Measurements from ENCODE around the gene GALNT18. TPM values are rescaled to one million over a fixed set of nuclear protein-coding genes. Genes with fewer than 3 reads are reported as not detected.

Gene GALNT18
- total RNA-seq, 1 donor from 2014 or later: 24.4 TPM

DNA sequence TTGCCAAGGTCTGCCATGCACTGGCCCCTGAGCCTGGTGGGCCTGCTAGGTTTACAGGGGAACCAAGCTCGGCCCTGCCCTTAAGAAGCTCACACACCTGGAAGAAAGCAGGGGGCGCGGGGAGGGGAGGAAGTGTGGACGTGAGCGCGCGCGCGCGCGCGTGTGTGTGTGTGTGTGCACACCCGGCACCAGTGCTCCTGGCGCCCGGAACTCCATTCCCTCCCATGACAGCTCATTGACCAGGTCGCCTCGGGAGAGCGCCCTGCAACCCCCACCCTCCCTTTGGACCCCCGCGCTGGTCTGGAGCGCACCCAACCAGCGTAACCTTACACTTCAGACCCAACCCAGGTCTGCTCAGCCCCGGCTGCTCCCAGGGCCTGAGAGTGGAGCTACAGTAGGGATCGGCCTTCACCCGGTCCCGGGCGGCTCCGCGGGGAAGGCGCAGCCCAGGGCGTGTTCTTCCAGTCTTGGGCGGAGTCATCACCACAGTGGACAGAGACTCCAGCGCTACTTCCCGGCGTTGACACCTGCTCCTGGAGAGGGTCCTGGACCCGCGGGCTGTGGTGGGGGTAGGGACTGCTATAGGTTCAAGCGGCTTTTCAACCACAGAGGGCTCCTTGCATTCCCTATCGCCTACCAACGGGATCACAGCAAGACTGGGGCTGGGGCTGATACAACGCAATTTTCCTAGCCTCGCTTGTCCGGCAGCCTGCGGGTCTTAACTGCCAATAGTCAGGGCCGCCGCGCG, 1.5 kb downstream of the GALNT18 start:
- Histone ChIP-seq H3K9me3 (replicated peaks) (no peaks in the 10 kb centered on the region), H3K27me3 (ENCODE audit: low read depth) (no peaks in the 10 kb centered on the region), H3K4me1 (peaks cover 78% of the 10 kb centered on the region), H3K27ac (replicated peaks) (peak overlapping the region; percentile 83), H3K4me3 (peak overlapping the region; percentile 94), H3K36me3 (no peaks in the 10 kb centered on the region)
- intact Hi-C loops (cut with micrococcal nuclease): no loop called here
- TF ChIP-seq, protein P1, sequence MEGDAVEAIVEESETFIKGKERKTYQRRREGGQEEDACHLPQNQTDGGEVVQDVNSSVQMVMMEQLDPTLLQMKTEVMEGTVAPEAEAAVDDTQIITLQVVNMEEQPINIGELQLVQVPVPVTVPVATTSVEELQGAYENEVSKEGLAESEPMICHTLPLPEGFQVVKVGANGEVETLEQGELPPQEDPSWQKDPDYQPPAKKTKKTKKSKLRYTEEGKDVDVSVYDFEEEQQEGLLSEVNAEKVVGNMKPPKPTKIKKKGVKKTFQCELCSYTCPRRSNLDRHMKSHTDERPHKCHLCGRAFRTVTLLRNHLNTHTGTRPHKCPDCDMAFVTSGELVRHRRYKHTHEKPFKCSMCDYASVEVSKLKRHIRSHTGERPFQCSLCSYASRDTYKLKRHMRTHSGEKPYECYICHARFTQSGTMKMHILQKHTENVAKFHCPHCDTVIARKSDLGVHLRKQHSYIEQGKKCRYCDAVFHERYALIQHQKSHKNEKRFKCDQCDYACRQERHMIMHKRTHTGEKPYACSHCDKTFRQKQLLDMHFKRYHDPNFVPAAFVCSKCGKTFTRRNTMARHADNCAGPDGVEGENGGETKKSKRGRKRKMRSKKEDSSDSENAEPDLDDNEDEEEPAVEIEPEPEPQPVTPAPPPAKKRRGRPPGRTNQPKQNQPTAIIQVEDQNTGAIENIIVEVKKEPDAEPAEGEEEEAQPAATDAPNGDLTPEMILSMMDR (IDR thresholded peaks at IDR 0.05; ENCODE audit: borderline replicate concordance): no peak
- peak; percentile 55 for DNase-seq

DNA sequence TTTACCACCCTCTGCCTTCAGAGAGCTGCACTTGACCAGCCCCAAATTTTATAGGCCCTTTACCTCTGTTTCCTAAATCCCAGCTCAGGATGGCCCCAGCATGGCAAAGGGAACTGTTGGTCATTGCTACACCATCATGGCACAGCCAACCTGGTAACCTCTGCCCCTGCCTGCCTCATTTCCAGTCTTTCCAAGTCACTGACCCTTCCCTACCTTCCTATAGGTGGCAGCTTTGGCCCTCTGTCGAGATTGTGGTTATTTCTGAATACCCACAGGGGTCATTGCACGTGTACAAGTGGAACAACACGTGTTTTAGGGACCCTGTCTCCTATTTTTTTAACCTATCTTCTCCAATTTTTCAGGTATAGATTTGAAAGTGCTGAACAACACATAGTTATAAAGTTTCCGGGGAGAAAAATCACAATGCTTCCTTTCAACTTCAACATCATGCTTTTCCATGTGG, 2.8 kb downstream of the GALNT18 start:
- Histone ChIP-seq H3K36me3 (no peaks in the 10 kb centered on the region), H3K27ac (replicated peaks) (peak overlapping the region; percentile 83), H3K4me3 (peak overlapping the region; percentile 94), H3K27me3 (ENCODE audit: low read depth) (no peaks in the 10 kb centered on the region), H3K9me3 (replicated peaks) (no peaks in the 10 kb centered on the region), H3K4me1 (peaks cover 88% of the 10 kb centered on the region)
- intact Hi-C loops (cut with micrococcal nuclease): loop anchor here (10.0 kb wide), 1 partner anchor 84 kb away; no protein-coding TSS in a partner anchor
- TF ChIP-seq, protein P1 (IDR thresholded peaks at IDR 0.05; ENCODE audit: borderline replicate concordance): peak; percentile 39
- DNase-seq: no peak

DNA sequence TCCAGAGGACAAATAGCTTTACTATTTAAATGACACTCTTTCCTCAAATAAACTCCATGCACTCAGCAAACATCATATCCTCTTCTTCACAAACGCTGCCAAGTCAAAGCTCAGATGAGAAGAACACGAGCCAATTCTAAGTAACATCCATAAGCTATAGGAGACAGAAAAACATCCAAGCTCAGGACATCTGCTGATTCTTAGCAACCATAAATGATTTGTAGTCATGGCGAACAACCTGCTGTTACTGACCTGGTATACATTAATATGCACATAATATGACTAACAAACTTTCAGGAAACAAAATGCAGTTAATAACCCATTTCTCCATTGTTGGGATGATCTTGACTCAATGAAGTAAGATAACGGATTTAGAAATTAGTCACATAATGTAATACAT, 6.7 kb downstream of the GALNT18 start:
- H3K36me3 ChIP-seq: no peaks in the 10 kb centered on the region
- no peak overlapping the region for H3K4me3 ChIP-seq
- no peak for DNase-seq
- TF ChIP-seq, protein P1 (IDR thresholded peaks at IDR 0.05; ENCODE audit: borderline replicate concordance): no peak
- H3K4me1 ChIP-seq: peaks cover 94% of the 10 kb centered on the region
- H3K9me3 ChIP-seq (replicated peaks): no peaks in the 10 kb centered on the region
- no peaks in the 10 kb centered on the region for H3K27me3 ChIP-seq (ENCODE audit: low read depth)
- intact Hi-C loops (cut with micrococcal nuclease): loop anchor here (10.0 kb wide), 1 partner anchor 80 kb away; no protein-coding TSS in a partner anchor
- H3K27ac ChIP-seq (replicated peaks): peak overlapping the region; percentile 46

DNA sequence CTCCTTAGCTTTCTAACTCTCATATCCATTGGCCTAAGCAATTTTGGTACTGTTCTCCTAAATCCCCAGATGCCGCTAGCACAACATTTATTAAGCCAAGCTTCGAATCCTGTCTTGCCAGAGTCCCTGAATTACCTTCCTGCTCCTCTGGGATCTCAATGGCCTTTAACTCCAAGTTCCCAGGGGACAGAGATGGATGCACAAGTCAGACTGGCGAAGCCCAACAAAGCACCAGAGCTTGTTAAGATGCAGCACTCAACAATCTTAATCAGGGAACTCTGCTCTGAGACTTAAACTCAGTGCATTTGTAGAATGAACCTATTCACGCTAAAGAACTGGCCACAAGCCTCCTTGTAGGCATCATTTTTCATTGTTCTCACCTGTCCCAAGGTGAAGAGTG, 9.4 kb downstream of the GALNT18 start:
- TF ChIP-seq, protein P1 (IDR thresholded peaks at IDR 0.05; ENCODE audit: borderline replicate concordance): no peak
- H3K36me3 ChIP-seq: no peaks in the 10 kb centered on the region
- H3K27ac ChIP-seq (replicated peaks): peak overlapping the region; percentile 85
- H3K27me3 ChIP-seq (ENCODE audit: low read depth): no peaks in the 10 kb centered on the region
- peaks cover 94% of the 10 kb centered on the region for H3K4me1 ChIP-seq
- DNase-seq: no peak
- no peaks in the 10 kb centered on the region for H3K9me3 ChIP-seq (replicated peaks)
- intact Hi-C loops (cut with micrococcal nuclease): loop anchor here (10.0 kb wide), 1 partner anchor 78 kb away; no protein-coding TSS in a partner anchor
- H3K4me3 ChIP-seq: no peak overlapping the region

DNA sequence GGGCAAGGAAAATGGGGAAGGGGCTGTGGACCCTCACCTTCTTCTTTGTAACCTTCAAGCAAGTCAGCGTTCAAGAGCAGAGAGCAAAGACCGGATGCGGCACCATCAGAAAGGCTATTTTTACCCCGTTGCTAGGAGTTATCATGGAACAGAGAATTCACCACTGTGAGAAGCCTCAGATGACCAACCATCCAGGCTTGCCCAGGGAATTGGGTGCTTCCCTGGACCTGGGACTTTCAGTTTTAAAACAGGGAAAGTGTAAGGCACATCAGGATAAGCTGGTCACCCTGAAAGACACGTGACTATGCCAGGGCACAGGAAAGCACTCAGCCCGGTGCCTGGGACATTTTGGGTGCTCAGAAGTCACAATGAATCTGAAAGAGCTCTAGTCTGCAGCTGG, 10.4 kb downstream of the GALNT18 start:
- Histone ChIP-seq H3K4me3 (peak overlapping the region; percentile 37), H3K36me3 (no peaks in the 10 kb centered on the region), H3K27me3 (ENCODE audit: low read depth) (no peaks in the 10 kb centered on the region), H3K9me3 (replicated peaks) (no peaks in the 10 kb centered on the region), H3K4me1 (peaks cover 94% of the 10 kb centered on the region), H3K27ac (replicated peaks) (peak overlapping the region; percentile 85)
- intact Hi-C loops (cut with micrococcal nuclease): loop anchor here (10.0 kb wide), 1 partner anchor 77 kb away; no protein-coding TSS in a partner anchor
- DNase-seq: no peak
- TF ChIP-seq, protein P1 (IDR thresholded peaks at IDR 0.05; ENCODE audit: borderline replicate concordance): no peak
